Skeletal muscle tissue (tissue), 4 donors: ENCODE results near the gene DCTN2. TPM values are rescaled to one million over a fixed set of nuclear protein-coding genes. Genes with fewer than 3 reads are reported as not detected.
"Not testable (repeated sequence)": the region's sequence is repeated elsewhere in the genome, so short reads cannot be mapped to it uniquely, and the experiment has no call there.

ENCODE experiments used
- H3K27ac ChIP-seq: one replicate; pipeline ENCODE4 v1.7.0; 2013; ENCODE audit warnings: mild to moderate bottlenecking, low read depth, low read length, inconsistent platforms
- H3K27me3 ChIP-seq, 3 donors: one replicate each; pipeline ENCODE4 v1.7.0; 2013; ENCODE audit warnings: low read length in 3 of 3; ENCODE audit not compliant: control insufficient read depth in 3 of 3, insufficient read depth in 3 of 3
- H3K36me3 ChIP-seq, 3 donors: one replicate each; pipeline ENCODE4 v1.7.0; 2013; ENCODE audit warnings: low read length in 3 of 3; ENCODE audit not compliant: control insufficient read depth in 3 of 3, insufficient read depth in 3 of 3
- H3K4me1 ChIP-seq, 3 donors: one replicate each; pipeline ENCODE4 v1.7.0; 2013; ENCODE audit warnings: low read length in 3 of 3, mild to moderate bottlenecking in 3 of 3; ENCODE audit not compliant: control insufficient read depth in 3 of 3, insufficient read depth in 3 of 3
- H3K4me3 ChIP-seq, 3 donors: one replicate each; pipeline ENCODE4 v1.7.0; 2013; ENCODE audit warnings: low read length in 3 of 3
- H3K9ac ChIP-seq, 3 donors: one replicate each; pipeline ENCODE4 v1.7.0; 2013; ENCODE audit warnings: low read length in 3 of 3, mild to moderate bottlenecking in 3 of 3, moderate library complexity in 2 of 3, low read depth in 1 of 3
- H3K9me3 ChIP-seq, 3 donors: one replicate each; pipeline ENCODE4 v1.7.0; 2013; ENCODE audit warnings: low read length in 3 of 3; ENCODE audit not compliant: control insufficient read depth in 3 of 3
- total RNA-seq: library from RNA; depleted of rRNA; stranded (reverse); fragments of >200 nt; gene quantifications from one replicate; pipeline ENCODE4 v1.2.3, GENCODE V29; 2014
- donor health status: Osteomylitis.

DCTN2 gene
- total RNA-seq, 1 donor from 2014 or later = 79.9 TPM

GRCh38 chr12:57513266-57513665 lies 33.7 kb downstream of the DCTN2 start:
- Histone ChIP-seq H3K4me1 (peaks cover 13 to 15% (median 15%) of the 10 kb centered on the region in 3 donors), H3K9me3 (no peaks in the 10 kb centered on the region), H3K27ac (no peak overlapping the region), H3K9ac (no peak overlapping the region), H3K27me3 (no peaks in the 10 kb centered on the region), H3K36me3 (peaks cover 56 to 60% (median 57%) of the 10 kb centered on the region in 3 donors), H3K4me3 (no peak overlapping the region)

DNA sequence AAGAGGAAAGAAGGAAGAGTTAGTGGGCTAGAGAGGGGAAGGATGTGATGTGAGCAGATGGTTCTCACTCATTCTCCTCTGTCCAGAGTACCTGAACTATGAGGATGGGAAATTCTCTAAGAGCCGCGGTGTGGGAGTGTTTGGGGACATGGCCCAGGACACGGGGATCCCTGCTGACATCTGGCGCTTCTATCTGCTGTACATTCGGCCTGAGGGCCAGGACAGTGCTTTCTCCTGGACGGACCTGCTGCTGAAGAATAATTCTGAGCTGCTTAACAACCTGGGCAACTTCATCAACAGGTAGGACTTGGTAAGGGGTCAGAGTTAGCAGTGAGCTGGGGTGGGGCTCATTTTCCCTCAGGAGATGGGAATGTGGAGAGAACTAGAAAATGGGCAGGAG lies 34.3 kb downstream of the DCTN2 start:
- Histone ChIP-seq H3K27ac (no peak overlapping the region), H3K4me3 (no peak overlapping the region), H3K9me3 (no peaks in the 10 kb centered on the region)

DNA sequence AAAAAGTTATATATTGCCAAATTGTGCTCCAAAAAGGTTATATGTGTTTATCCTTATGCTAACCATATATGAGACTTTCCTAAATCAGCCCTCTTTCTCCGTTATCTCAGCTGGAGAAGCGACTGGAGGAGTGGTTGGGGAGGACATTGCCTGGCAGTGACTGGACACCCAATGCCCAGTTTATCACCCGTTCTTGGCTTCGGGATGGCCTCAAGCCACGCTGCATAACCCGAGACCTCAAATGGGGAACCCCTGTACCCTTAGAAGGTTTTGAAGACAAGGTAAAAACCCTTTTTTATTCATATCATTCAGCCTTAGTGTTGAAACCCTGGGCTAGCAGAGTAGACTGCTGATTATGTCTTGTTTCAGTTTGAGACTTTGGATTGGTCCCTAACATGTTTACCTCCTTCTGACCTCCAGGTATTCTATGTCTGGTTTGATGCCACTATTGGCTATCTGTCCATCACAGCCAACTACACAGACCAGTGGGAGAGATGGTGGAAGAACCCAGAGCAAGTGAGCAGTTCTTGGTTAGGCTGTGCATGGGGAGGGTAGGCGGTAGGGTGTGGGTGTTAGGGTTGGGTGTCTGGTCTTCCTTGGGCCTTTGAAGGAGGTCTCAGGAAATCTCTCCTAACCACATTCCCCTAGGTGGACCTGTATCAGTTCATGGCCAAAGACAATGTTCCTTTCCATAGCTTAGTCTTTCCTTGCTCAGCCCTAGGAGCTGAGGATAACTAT lies 35.2 kb downstream of the DCTN2 start:
- H3K9ac ChIP-seq = no peak overlapping the region
- no peak overlapping the region for H3K4me3 ChIP-seq
- no peak overlapping the region for H3K27ac ChIP-seq
- H3K9me3 ChIP-seq = no peaks in the 10 kb centered on the region
- H3K36me3 ChIP-seq = peaks cover 48 to 52% (median 49%) of the 10 kb centered on the region in 3 donors
- no peaks in the 10 kb centered on the region for H3K27me3 ChIP-seq
- peaks cover under 1 to 3% (median 3%) of the 10 kb centered on the region in 3 donors for H3K4me1 ChIP-seq

More for the DNA sequence above, 34.3 kb downstream of the DCTN2 start:
- Histone ChIP-seq H3K4me1 (peaks cover 9 to 12% (median 9%) of the 10 kb centered on the region in 3 donors), H3K36me3 (peaks cover 56 to 60% (median 57%) of the 10 kb centered on the region in 3 donors), H3K9ac (no peak overlapping the region), H3K27me3 (no peaks in the 10 kb centered on the region)

- no peak overlapping the region for H3K4me3 ChIP-seq
- no peak overlapping the region for H3K27ac ChIP-seq
- H3K9me3 ChIP-seq = no peaks in the 10 kb centered on the region
- H3K9ac ChIP-seq = no peak overlapping the region
- no peaks in the 10 kb centered on the region for H3K27me3 ChIP-seq
- H3K4me1 ChIP-seq = no peaks in the 10 kb centered on the region
- peaks cover 42 to 48% (median 46%) of the 10 kb centered on the region in 3 donors for H3K36me3 ChIP-seq
Measured at GRCh38 chr12:57511161-57511560, 35.8 kb downstream of the DCTN2 start.

DNA sequence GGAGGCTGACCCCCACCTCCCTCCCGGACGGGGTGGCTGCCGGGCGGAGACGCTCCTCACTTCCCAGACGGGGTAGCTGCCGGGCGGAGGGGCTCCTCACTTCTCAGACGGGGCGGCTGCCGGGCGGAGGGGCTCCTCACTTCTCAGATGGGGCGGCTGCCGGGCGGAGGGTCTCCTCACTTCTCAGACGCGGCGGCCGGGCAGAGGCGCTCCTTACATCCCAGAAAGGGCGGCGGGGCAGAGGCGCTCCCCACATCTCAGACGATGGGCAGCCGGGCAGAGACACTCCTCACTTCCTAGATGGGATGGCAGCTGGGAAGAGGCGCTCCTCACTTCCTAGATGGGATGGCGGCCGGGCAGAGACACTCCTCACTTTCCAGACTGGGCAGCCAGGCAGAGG lies 39.2 kb downstream of the DCTN2 start:
- not testable (repeated sequence) for H3K9me3 ChIP-seq, H3K27me3 ChIP-seq, H3K27ac ChIP-seq, H3K4me1 ChIP-seq, H3K9ac ChIP-seq, H3K4me3 ChIP-seq
- peaks cover 30 to 44% (median 40%) of the 10 kb centered on the region in 3 donors for H3K36me3 ChIP-seq

DNA sequence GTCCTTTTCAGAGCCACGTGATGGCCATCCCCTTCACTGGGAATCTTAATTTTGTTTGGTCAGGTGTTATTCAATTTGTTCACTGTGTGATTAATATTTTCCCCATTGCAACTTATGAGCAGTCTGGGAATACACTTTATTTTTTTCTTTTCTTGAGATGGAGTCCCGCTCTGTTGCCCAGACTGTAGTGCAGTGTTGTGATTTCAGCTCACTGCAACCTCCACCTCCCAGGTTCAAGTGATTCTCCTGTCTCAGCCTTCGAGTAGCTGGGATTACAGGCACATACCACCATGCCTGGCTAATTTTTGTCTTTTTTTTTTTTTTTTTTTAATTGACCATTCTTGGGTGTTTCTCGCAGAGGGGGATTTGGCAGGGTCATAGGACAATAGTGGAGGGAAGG lies 40.5 kb downstream of the DCTN2 start:
- H3K4me3 ChIP-seq, H3K27ac ChIP-seq, H3K9ac ChIP-seq, H3K27me3 ChIP-seq, H3K9me3 ChIP-seq, H3K4me1 ChIP-seq: not testable (repeated sequence)
- peaks cover 27 to 39% (median 33%) of the 10 kb centered on the region in 3 donors for H3K36me3 ChIP-seq

DNA sequence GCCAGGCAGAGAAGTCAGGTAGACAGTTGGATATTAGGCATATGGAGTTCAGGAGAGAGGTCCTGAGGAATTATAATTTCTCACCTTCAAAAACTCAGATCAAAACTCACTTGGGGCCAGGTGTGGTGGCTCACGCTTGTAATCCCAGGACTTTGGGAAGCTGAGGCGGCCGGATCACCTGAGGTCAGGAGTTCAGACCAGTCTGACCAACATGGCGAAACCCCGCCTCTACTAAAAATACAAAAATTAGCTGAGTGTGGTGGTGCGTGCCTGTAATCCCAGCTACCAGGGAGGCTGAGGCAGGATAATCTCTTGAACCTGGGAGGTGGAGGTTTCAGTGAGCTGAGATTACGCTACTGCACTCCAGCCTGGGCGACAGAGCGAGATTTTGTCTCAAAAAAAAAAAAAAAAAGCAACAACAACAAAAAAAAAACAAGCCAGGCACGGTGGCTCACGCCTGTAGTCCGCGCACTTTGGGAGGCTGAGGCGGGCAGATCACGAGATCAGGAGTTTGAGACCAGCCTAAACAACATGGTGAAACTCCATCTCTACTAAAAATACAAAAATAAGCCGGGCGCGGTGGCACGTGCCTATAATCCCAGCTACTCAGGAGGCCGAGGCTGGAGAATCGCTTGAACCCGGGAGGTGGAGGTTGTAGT lies 44.6 kb downstream of the DCTN2 start:
- not testable (repeated sequence) for H3K27ac ChIP-seq, H3K9ac ChIP-seq, H3K4me3 ChIP-seq, H3K27me3 ChIP-seq, H3K4me1 ChIP-seq, H3K9me3 ChIP-seq
- peaks cover 43 to 65% (median 57%) of the 10 kb centered on the region in 3 donors for H3K36me3 ChIP-seq

DNA sequence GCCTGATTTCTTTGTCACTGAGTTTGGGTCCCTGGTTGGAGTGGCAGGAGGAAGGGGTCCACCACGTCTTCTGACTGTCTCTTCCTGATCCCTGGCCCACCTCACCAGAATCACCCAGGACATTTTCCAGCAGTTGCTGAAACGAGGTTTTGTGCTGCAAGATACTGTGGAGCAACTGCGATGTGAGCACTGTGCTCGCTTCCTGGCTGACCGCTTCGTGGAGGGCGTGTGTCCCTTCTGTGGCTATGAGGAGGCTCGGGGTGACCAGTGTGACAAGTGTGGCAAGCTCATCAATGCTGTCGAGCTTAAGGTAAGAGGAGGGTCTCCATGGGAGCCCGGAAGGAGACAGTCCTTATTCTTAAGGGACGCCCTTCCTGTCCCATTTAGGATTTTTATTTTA lies 46.8 kb downstream of the DCTN2 start:
- Histone ChIP-seq H3K27ac (no peak overlapping the region), H3K36me3 (peaks cover 37 to 56% (median 52%) of the 10 kb centered on the region in 3 donors), H3K4me1 (no peaks in the 10 kb centered on the region), H3K9ac (no peak overlapping the region), H3K9me3 (no peaks in the 10 kb centered on the region), H3K27me3 (no peaks in the 10 kb centered on the region), H3K4me3 (no peak overlapping the region)

DNA sequence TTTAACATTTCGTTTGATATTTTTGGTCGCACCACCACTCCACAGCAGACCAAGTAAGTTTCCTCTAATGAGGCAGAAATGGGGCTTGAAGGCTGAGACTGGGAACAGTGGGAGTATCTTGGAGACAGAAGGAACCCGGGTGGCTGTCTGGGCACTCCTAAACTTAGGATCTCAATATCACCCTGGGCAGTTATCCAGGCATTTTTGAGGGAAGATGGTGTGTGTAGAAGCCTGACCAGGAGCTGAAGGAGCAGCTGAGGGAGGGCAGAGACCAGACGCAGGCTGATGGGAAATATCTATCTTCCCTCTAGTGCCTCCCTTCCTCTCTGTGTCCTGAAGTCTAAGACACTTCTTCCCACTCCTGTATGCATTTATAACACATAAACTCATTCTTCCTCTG lies 48.4 kb downstream of the DCTN2 start:
- Histone ChIP-seq H3K4me3 (no peak overlapping the region), H3K9me3 (no peaks in the 10 kb centered on the region), H3K36me3 (peaks cover 28 to 43% (median 37%) of the 10 kb centered on the region in 3 donors), H3K9ac (no peak overlapping the region), H3K27me3 (no peaks in the 10 kb centered on the region), H3K4me1 (no peaks in the 10 kb centered on the region), H3K27ac (no peak overlapping the region)

- H3K36me3 ChIP-seq = peaks cover 28 to 43% (median 37%) of the 10 kb centered on the region in 3 donors
- no peaks in the 10 kb centered on the region for H3K27me3 ChIP-seq
Measured at GRCh38 chr12:57498132-57498502, 48.9 kb downstream of the DCTN2 start.

More at GRCh38 chr12:57498132-57498502, 48.9 kb downstream of the DCTN2 start:
- Histone ChIP-seq H3K9ac (no peak overlapping the region), H3K9me3 (no peaks in the 10 kb centered on the region), H3K4me1 (no peaks in the 10 kb centered on the region), H3K27ac (no peak overlapping the region), H3K4me3 (no peak overlapping the region)
